Measurements from ENCODE around the gene ACTA2.

DNA sequence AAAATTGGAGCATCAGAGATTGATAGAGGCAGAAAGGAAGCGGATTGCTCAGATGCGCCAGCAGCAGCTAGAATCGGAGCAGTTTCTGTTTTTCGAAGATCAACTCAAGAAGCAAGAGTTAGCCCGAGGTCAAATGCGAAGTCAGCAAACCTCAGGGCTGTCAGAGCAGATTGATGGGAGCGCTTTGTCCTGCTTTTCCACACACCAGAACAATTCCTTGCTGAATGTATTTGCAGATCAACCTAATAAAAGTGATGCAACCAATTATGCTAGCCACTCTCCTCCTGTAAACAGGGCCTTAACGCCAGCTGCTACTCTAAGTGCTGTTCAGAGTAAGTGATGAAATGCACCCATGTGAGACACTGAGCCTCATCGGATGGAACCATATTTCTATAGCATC lies 39.4 kb downstream of the ACTA2 start:
- TF ChIP-seq, protein P1, sequence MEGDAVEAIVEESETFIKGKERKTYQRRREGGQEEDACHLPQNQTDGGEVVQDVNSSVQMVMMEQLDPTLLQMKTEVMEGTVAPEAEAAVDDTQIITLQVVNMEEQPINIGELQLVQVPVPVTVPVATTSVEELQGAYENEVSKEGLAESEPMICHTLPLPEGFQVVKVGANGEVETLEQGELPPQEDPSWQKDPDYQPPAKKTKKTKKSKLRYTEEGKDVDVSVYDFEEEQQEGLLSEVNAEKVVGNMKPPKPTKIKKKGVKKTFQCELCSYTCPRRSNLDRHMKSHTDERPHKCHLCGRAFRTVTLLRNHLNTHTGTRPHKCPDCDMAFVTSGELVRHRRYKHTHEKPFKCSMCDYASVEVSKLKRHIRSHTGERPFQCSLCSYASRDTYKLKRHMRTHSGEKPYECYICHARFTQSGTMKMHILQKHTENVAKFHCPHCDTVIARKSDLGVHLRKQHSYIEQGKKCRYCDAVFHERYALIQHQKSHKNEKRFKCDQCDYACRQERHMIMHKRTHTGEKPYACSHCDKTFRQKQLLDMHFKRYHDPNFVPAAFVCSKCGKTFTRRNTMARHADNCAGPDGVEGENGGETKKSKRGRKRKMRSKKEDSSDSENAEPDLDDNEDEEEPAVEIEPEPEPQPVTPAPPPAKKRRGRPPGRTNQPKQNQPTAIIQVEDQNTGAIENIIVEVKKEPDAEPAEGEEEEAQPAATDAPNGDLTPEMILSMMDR (IDR thresholded peaks at IDR 0.05; ENCODE audit: insufficient read depth, low read length, poor library complexity, severe bottlenecking), result no peak
- no peak for TF ChIP-seq EZH2phosphoT487 (conservative IDR thresholded peaks at IDR 0.05; ENCODE audit: low read length)
